Progenitor cell of endocrine pancreas (in vitro differentiated cells): Measurements from ENCODE around the gene GEMIN8. TPM values are rescaled to one million over a fixed set of nuclear protein-coding genes. Genes with fewer than 3 reads are reported as not detected.

Source experiments
- DNase-seq: peaks from one replicate; pipeline ENCODE4 v3.0.0; 2021; ENCODE audit warnings: low spot score; ENCODE audit not compliant: unreplicated experiment
- H3K27ac Mint-ChIP-seq: 2 replicates; pipeline ENCODE4 v1.8.0; 2021; ENCODE audit warnings: mild to moderate bottlenecking, moderate library complexity, mixed read lengths
- H3K27me3 Mint-ChIP-seq: 2 replicates; pipeline ENCODE4 v1.8.0; 2021; ENCODE audit warnings: mixed read lengths
- H3K36me3 Mint-ChIP-seq: 2 replicates; pipeline ENCODE4 v1.8.0; 2022; ENCODE audit warnings: mixed read lengths; ENCODE audit not compliant: insufficient read depth
- H3K4me1 Mint-ChIP-seq: 2 replicates; pipeline ENCODE4 v1.8.0; 2021; ENCODE audit warnings: low read depth, mixed read lengths
- H3K4me3 Mint-ChIP-seq: 2 replicates; pipeline ENCODE4 v1.8.0; 2021; ENCODE audit warnings: low read depth, mild to moderate bottlenecking, moderate library complexity, mixed read lengths
- H3K9me3 Mint-ChIP-seq: 2 replicates; pipeline ENCODE4 v1.8.0; 2021; ENCODE audit warnings: low read depth, mixed read lengths
- CTCF ChIP-seq: fragments of 200-600 bp; sonication (generic); IDR thresholded peaks from one replicate; pipeline ENCODE4 v1.5.0; 2021; ENCODE audit warnings: antibody characterized with exemption, mild to moderate bottlenecking; ENCODE audit not compliant: unreplicated experiment
- long read RNA-seq: library from polyadenylated mRNA; unstranded; transcript quantifications from one replicate; pipeline ENCODE4 v2.0.0, GENCODE V29; 2020
- total RNA-seq: library from RNA; stranded (reverse); gene quantifications from 2 replicates; pipeline ENCODE4 v1.2.1, GENCODE V29; 2021

GEMIN8 gene
- total RNA-seq, result 22.7 and 25.4 TPM in 2 replicates
- long read RNA-seq, transcript GEMIN8-203 (4 exons, 1,119 nt), result major isoform, 8 of 44 reads
- long read RNA-seq, partial matches to known transcripts, result 0 of 44 reads
- long read RNA-seq, other reads (novel, unspliced or antisense), result 35 of 44 reads

- Mint-ChIP-seq H3K9me3 (peaks cover 7% of the 10 kb centered on the region), H3K27me3 (no peaks in the 10 kb centered on the region), H3K27ac (peak within 1 kb of the TSS; percentile 95), H3K4me3 (peak within 1 kb of the TSS; percentile 79), H3K4me1 (peaks cover 11% of the 10 kb centered on the region), H3K36me3 (no peaks in the 10 kb centered on the region)
- TF ChIP-seq CTCF, result no peak
- DNase-seq, result peak; percentile 71
Measured at GRCh38 chrX:14029425-14030173, at the start of gene GEMIN8. GEMIN8 (minus strand) TSS chrX:14029892; CDS start chrX:14021478, 8,414 bp downstream.

- peaks cover 2% of the 10 kb centered on the region for H3K4me1 Mint-ChIP-seq
- H3K36me3 Mint-ChIP-seq, result no peaks in the 10 kb centered on the region
- no peak for DNase-seq
- H3K9me3 Mint-ChIP-seq, result peaks cover 9% of the 10 kb centered on the region
- no peak for TF ChIP-seq CTCF
- no peak overlapping the region for H3K4me3 Mint-ChIP-seq
- H3K27ac Mint-ChIP-seq, result no peak overlapping the region
- H3K27me3 Mint-ChIP-seq, result no peaks in the 10 kb centered on the region
Measured at GRCh38 chrX:14076639-14077038, 46.9 kb upstream of the GEMIN8 start.

GRCh38 chrX:14073556-14073955 lies 43.9 kb upstream of the GEMIN8 start:
- Mint-ChIP-seq H3K27ac (no peak overlapping the region), H3K36me3 (no peaks in the 10 kb centered on the region)

GRCh38 chrX:14073071-14073470 lies 43.4 kb upstream of the GEMIN8 start:
- Mint-ChIP-seq H3K4me3 (no peak overlapping the region), H3K4me1 (peaks cover 2% of the 10 kb centered on the region), H3K9me3 (peaks cover 21% of the 10 kb centered on the region), H3K36me3 (no peaks in the 10 kb centered on the region), H3K27me3 (no peaks in the 10 kb centered on the region), H3K27ac (no peak overlapping the region)
- no peak for DNase-seq
- TF ChIP-seq CTCF, result no peak

More at GRCh38 chrX:14073556-14073955, 43.9 kb upstream of the GEMIN8 start:
- Mint-ChIP-seq H3K9me3 (peaks cover 19% of the 10 kb centered on the region), H3K27me3 (no peaks in the 10 kb centered on the region), H3K4me1 (peaks cover 2% of the 10 kb centered on the region), H3K4me3 (no peak overlapping the region)
- TF ChIP-seq CTCF, result no peak
- no peak for DNase-seq

GRCh38 chrX:14065800-14066199 lies 36.1 kb upstream of the GEMIN8 start:
- H3K27me3 Mint-ChIP-seq, result no peaks in the 10 kb centered on the region
- no peaks in the 10 kb centered on the region for H3K4me1 Mint-ChIP-seq
- no peaks in the 10 kb centered on the region for H3K36me3 Mint-ChIP-seq
- no peak for TF ChIP-seq CTCF
- no peak overlapping the region for H3K4me3 Mint-ChIP-seq
- DNase-seq, result no peak
- no peak overlapping the region for H3K27ac Mint-ChIP-seq
- peaks cover 23% of the 10 kb centered on the region for H3K9me3 Mint-ChIP-seq
